Measurements from ENCODE around the gene RLN3.
A peak's percentile ranks its signal among the peaks of the same experiment; 100 is the strongest.

Gene RLN3

DNA sequence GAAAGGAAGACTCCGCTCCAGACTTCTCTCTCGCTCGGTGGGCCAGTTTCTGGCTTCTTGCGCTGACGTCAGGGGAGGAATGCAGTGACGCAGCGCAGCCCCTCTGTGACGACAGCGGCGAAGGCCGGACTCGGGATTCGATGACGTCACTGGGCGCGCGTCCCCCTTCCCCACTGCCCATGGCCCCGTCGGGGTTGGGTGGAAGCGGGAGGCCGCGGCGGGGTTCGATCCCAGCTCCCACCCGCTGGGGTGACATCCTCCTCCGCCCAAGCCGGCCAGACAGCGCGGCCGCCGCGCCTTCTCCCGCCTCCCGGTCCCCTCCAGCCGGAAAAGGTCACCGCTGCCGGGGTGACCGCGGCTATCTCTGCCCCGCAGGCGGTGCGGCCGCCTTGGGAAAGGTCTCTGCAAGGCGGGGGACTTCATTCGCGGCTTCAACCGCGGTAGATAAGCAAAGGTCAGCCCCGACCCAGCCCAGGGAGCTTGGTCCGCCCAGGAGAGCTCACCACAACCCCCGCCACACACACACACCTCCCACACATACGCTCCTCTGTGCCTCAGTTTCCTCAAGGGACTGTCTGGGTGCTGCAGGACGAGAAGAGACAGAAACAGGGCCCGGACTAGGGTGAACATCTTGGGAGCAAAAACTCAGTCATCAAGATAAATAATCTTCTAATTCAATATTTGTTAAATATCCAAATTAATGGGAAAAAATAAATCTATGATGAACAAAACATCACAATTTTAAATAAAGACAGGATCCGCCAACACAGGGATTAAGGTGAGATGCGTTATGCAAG, 21.0 kb upstream of the RLN3 start:
- H3K4ac ChIP-seq (ENCODE audit: low read depth in 1 of 2, low read length in 2 of 2) = peak overlapping the region; percentile 69 to 86
- peaks cover 9% of the 10 kb centered on the region for H3K4me1 ChIP-seq (ENCODE audit: control insufficient read depth, insufficient read depth, low read depth, low read length)
- H2BK15ac ChIP-seq (ENCODE audit: low read depth, poor library complexity, severe bottlenecking) = peak overlapping the region; percentile 95
- H2BK5ac ChIP-seq (ENCODE audit: low read depth, low read length, poor library complexity, severe bottlenecking) = peak overlapping the region; percentile 89
- peak overlapping the region; percentile 85 for H2AFZ ChIP-seq (ENCODE audit: low read depth, low read length)
- 4% methylated on average over 50 of the region's 56 CpGs for WGBS
- H3K27ac ChIP-seq (ENCODE audit: low read length, poor library complexity, severe bottlenecking) = peak overlapping the region; percentile 94
- H2AK5ac ChIP-seq (ENCODE audit: low read length, severe bottlenecking) = no peak overlapping the region
- no peak overlapping the region for H2BK12ac ChIP-seq (ENCODE audit: low read length in 2 of 2)
- peak overlapping the region; percentile 79 to 84 for H3K4me3 ChIP-seq (ENCODE audit: insufficient read depth in 1 of 2, low read depth in 1 of 2, low read length in 2 of 2)
- H3K9ac ChIP-seq (ENCODE audit: low read length) = peak overlapping the region; percentile 92
- H3K18ac ChIP-seq (ENCODE audit: low read depth in 1 of 2, low read length in 2 of 2) = peak overlapping the region; percentile 90 to 92
- peak overlapping the region in 1 of 2 experiments; percentile 73 for H3K14ac ChIP-seq (ENCODE audit: low read length in 2 of 2)
- peak overlapping the region; percentile 72 for H3K4me2 ChIP-seq (ENCODE audit: low read length, poor library complexity, severe bottlenecking)
- no peaks in the 10 kb centered on the region for H3K27me3 ChIP-seq (ENCODE audit: control insufficient read depth in 1 of 2, insufficient read depth in 1 of 2, low read length in 2 of 2)
- H3K79me1 ChIP-seq (replicated peaks; ENCODE audit: low read length, poor library complexity, severe bottlenecking) = no peaks in the 10 kb centered on the region
- DNase-seq = no peak
- peak overlapping the region; percentile 88 for H4K8ac ChIP-seq (ENCODE audit: low read length)
- H4K91ac ChIP-seq (ENCODE audit: low read length) = peak overlapping the region; percentile 74
- H3K23ac ChIP-seq (ENCODE audit: low read length in 2 of 2) = no peak overlapping the region
- no peaks in the 10 kb centered on the region for H3K9me3 ChIP-seq (ENCODE audit: control insufficient read depth, low read length)
- H3K36me3 ChIP-seq (ENCODE audit: control insufficient read depth in 1 of 2, insufficient read depth in 2 of 2, low read depth in 1 of 2, low read length in 2 of 2) = no peaks in the 10 kb centered on the region
- H2BK120ac ChIP-seq (ENCODE audit: low read depth, low read length) = peak overlapping the region; percentile 77

- no peak overlapping the region for H2BK15ac ChIP-seq (ENCODE audit: low read depth, poor library complexity, severe bottlenecking)
- H3K9me3 ChIP-seq (ENCODE audit: control insufficient read depth, low read length) = no peaks in the 10 kb centered on the region
- no peak overlapping the region for H3K27ac ChIP-seq (ENCODE audit: low read length, poor library complexity, severe bottlenecking)
- no peaks in the 10 kb centered on the region for H3K4me1 ChIP-seq (ENCODE audit: control insufficient read depth, insufficient read depth, low read depth, low read length)
- no peak overlapping the region for H3K14ac ChIP-seq (ENCODE audit: low read length in 2 of 2)
- H2AFZ ChIP-seq (ENCODE audit: low read depth, low read length) = no peak overlapping the region
- 95% methylated on average over 2 of the region's 2 CpGs for WGBS
- no peak overlapping the region for H3K18ac ChIP-seq (ENCODE audit: low read depth in 1 of 2, low read length in 2 of 2)
- H3K36me3 ChIP-seq (ENCODE audit: control insufficient read depth in 1 of 2, insufficient read depth in 2 of 2, low read depth in 1 of 2, low read length in 2 of 2) = no peaks in the 10 kb centered on the region
- H3K4me2 ChIP-seq (ENCODE audit: low read length, poor library complexity, severe bottlenecking) = no peak overlapping the region
- no peak overlapping the region for H2BK120ac ChIP-seq (ENCODE audit: low read depth, low read length)
- no peak overlapping the region for H3K4ac ChIP-seq (ENCODE audit: low read depth in 1 of 2, low read length in 2 of 2)
- no peak overlapping the region for H2BK12ac ChIP-seq (ENCODE audit: low read length in 2 of 2)
- no peak for DNase-seq
- H3K23ac ChIP-seq (ENCODE audit: low read length in 2 of 2) = no peak overlapping the region
- H2BK5ac ChIP-seq (ENCODE audit: low read depth, low read length, poor library complexity, severe bottlenecking) = no peak overlapping the region
- no peak overlapping the region for H4K91ac ChIP-seq (ENCODE audit: low read length)
- H4K8ac ChIP-seq (ENCODE audit: low read length) = no peak overlapping the region
- H3K27me3 ChIP-seq (ENCODE audit: control insufficient read depth in 1 of 2, insufficient read depth in 1 of 2, low read length in 2 of 2) = no peaks in the 10 kb centered on the region
- no peak overlapping the region for H3K9ac ChIP-seq (ENCODE audit: low read length)
- no peak overlapping the region for H2AK5ac ChIP-seq (ENCODE audit: low read length, severe bottlenecking)
- no peak overlapping the region for H3K4me3 ChIP-seq (ENCODE audit: insufficient read depth in 1 of 2, low read depth in 1 of 2, low read length in 2 of 2)
- no peaks in the 10 kb centered on the region for H3K79me1 ChIP-seq (replicated peaks; ENCODE audit: low read length, poor library complexity, severe bottlenecking)
Measured at GRCh38 chr19:14012378-14012915, 15.5 kb upstream of the RLN3 start.

DNA sequence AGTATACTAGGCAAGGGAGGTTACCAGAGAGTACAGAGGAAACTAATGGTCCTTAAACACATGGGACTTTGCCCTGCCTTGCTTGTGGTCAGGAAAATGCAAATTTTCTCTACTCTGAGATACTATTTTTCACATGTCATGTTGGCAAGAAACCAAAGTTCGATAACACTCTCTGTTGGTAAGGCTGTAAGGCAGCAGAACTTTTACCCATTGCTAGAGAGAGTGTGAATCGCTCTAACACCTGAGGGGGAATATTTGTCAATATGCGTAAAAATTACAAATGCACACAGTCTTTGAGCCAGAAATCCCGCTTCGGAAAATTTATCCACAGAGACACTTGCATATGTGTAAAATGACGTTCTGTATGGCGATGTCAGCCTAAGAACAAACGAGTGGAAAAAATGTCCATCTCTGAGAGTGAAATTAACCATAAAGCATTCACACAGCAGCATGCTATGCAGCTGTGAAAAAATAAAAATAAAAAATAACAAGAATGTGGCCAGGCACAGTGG, 12.4 kb upstream of the RLN3 start:
- H3K18ac ChIP-seq (ENCODE audit: low read depth in 1 of 2, low read length in 2 of 2) = no peak overlapping the region
- H3K9ac ChIP-seq (ENCODE audit: low read length) = no peak overlapping the region
- H2BK120ac ChIP-seq (ENCODE audit: low read depth, low read length) = no peak overlapping the region
- no peak overlapping the region for H3K23ac ChIP-seq (ENCODE audit: low read length in 2 of 2)
- H3K27ac ChIP-seq (ENCODE audit: low read length, poor library complexity, severe bottlenecking) = no peak overlapping the region
- H3K79me1 ChIP-seq (replicated peaks; ENCODE audit: low read length, poor library complexity, severe bottlenecking) = no peaks in the 10 kb centered on the region
- no peak for DNase-seq
- no peak overlapping the region for H2AFZ ChIP-seq (ENCODE audit: low read depth, low read length)
- no peak overlapping the region for H2BK15ac ChIP-seq (ENCODE audit: low read depth, poor library complexity, severe bottlenecking)
- H3K4me2 ChIP-seq (ENCODE audit: low read length, poor library complexity, severe bottlenecking) = no peak overlapping the region
- H3K4me3 ChIP-seq (ENCODE audit: insufficient read depth in 1 of 2, low read depth in 1 of 2, low read length in 2 of 2) = no peak overlapping the region
- H2BK5ac ChIP-seq (ENCODE audit: low read depth, low read length, poor library complexity, severe bottlenecking) = no peak overlapping the region
- H3K27me3 ChIP-seq (ENCODE audit: control insufficient read depth in 1 of 2, insufficient read depth in 1 of 2, low read length in 2 of 2) = no peaks in the 10 kb centered on the region
- no peak overlapping the region for H3K4ac ChIP-seq (ENCODE audit: low read depth in 1 of 2, low read length in 2 of 2)
- H3K14ac ChIP-seq (ENCODE audit: low read length in 2 of 2) = no peak overlapping the region
- no peaks in the 10 kb centered on the region for H3K36me3 ChIP-seq (ENCODE audit: control insufficient read depth in 1 of 2, insufficient read depth in 2 of 2, low read depth in 1 of 2, low read length in 2 of 2)
- no peaks in the 10 kb centered on the region for H3K9me3 ChIP-seq (ENCODE audit: control insufficient read depth, low read length)
- H4K91ac ChIP-seq (ENCODE audit: low read length) = no peak overlapping the region
- H4K8ac ChIP-seq (ENCODE audit: low read length) = no peak overlapping the region
- 89% methylated on average over 8 of the region's 8 CpGs for WGBS
- no peak overlapping the region for H2AK5ac ChIP-seq (ENCODE audit: low read length, severe bottlenecking)
- H2BK12ac ChIP-seq (ENCODE audit: low read length in 2 of 2) = no peak overlapping the region
- no peaks in the 10 kb centered on the region for H3K4me1 ChIP-seq (ENCODE audit: control insufficient read depth, insufficient read depth, low read depth, low read length)

DNA sequence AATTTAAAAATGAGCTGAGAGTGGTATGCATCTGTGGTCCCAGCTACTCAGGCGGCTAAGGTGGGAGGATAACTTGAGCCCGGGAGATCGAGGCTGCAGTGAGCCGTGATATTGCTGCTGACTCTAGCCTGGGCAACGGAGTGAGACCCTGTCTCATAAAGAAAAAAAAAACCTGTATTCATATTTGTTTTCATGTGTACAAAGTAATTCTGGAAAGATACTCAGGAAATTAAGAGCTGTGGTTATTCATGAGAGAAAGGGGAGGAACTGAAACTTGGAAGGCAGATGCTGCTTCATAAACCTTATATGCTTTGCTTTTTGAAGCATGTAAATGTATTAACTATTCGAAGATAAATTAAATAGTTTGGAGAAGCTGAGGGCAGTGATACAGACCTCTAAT, 8.8 kb upstream of the RLN3 start:
- no peak overlapping the region for H3K14ac ChIP-seq (ENCODE audit: low read length in 2 of 2)
- H3K4me3 ChIP-seq (ENCODE audit: insufficient read depth in 1 of 2, low read depth in 1 of 2, low read length in 2 of 2) = no peak overlapping the region
- no peak overlapping the region for H2BK120ac ChIP-seq (ENCODE audit: low read depth, low read length)
- H3K27ac ChIP-seq (ENCODE audit: low read length, poor library complexity, severe bottlenecking) = no peak overlapping the region
- no peaks in the 10 kb centered on the region for H3K36me3 ChIP-seq (ENCODE audit: control insufficient read depth in 1 of 2, insufficient read depth in 2 of 2, low read depth in 1 of 2, low read length in 2 of 2)
- no peak for DNase-seq
- H3K18ac ChIP-seq (ENCODE audit: low read depth in 1 of 2, low read length in 2 of 2) = no peak overlapping the region
- H4K8ac ChIP-seq (ENCODE audit: low read length) = no peak overlapping the region
- H3K4me2 ChIP-seq (ENCODE audit: low read length, poor library complexity, severe bottlenecking) = no peak overlapping the region
- no peak overlapping the region for H2BK12ac ChIP-seq (ENCODE audit: low read length in 2 of 2)
- H3K4ac ChIP-seq (ENCODE audit: low read depth in 1 of 2, low read length in 2 of 2) = no peak overlapping the region
- H3K4me1 ChIP-seq (ENCODE audit: control insufficient read depth, insufficient read depth, low read depth, low read length) = no peaks in the 10 kb centered on the region
- H4K91ac ChIP-seq (ENCODE audit: low read length) = no peak overlapping the region
- H3K27me3 ChIP-seq (ENCODE audit: control insufficient read depth in 1 of 2, insufficient read depth in 1 of 2, low read length in 2 of 2) = no peaks in the 10 kb centered on the region
- no peak overlapping the region for H2BK5ac ChIP-seq (ENCODE audit: low read depth, low read length, poor library complexity, severe bottlenecking)
- no peak overlapping the region for H3K9ac ChIP-seq (ENCODE audit: low read length)
- no peak overlapping the region for H2AFZ ChIP-seq (ENCODE audit: low read depth, low read length)
- WGBS = 98% methylated on average over 5 of the region's 6 CpGs
- no peak overlapping the region for H3K23ac ChIP-seq (ENCODE audit: low read length in 2 of 2)
- no peak overlapping the region for H2AK5ac ChIP-seq (ENCODE audit: low read length, severe bottlenecking)
- no peaks in the 10 kb centered on the region for H3K79me1 ChIP-seq (replicated peaks; ENCODE audit: low read length, poor library complexity, severe bottlenecking)
- H2BK15ac ChIP-seq (ENCODE audit: low read depth, poor library complexity, severe bottlenecking) = no peak overlapping the region
- H3K9me3 ChIP-seq (ENCODE audit: control insufficient read depth, low read length) = no peaks in the 10 kb centered on the region
